ENCODE measurements around the gene HARS1.
"Not testable (repeated sequence)": the region's sequence is repeated elsewhere in the genome, so short reads cannot be mapped to it uniquely, and the experiment has no call there.

The HARS1 gene

DNA sequence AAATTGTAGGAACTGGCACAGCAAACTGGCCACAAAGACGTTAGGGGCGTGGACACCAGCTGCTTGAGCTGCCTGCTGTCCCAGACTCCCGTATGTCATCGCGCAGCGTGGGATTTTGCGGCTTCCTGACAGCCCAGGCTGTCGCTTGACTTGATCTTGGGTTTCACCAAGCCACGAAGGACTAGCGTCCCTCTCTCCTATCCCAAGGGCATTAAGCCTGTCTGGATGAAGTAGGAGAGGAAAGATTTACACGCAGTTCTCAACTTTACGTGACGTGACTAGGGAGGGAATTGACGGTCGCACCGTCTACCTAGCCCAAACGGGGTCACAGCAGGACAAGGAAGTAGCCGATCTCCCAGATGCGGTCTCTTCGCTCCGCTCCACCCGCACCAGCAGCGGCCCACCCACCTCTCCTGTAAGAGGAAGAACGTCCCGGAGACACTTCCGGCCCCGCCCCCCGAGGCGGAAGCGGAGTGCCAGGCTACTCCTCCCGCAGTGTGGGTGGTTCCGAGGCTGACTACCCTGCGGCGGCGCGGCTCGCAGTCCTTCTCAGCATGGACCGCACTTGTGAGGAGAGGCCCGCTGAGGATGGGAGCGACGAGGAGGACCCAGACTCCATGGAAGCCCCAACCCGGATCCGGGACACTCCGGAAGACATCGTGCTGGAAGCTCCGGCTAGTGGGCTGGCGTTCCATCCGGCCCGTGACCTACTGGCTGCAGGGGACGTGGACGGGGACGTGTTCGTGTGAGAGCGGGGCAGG is 26.6 kb downstream of the HARS1 start, which contains the start of gene WDR55:
Gene WDR55 (plus strand): TSS at position 546 of the 761 bp plus-strand sequence. CDS start 9 bp downstream, at position 555.
- TF ChIP-seq, protein P1, sequence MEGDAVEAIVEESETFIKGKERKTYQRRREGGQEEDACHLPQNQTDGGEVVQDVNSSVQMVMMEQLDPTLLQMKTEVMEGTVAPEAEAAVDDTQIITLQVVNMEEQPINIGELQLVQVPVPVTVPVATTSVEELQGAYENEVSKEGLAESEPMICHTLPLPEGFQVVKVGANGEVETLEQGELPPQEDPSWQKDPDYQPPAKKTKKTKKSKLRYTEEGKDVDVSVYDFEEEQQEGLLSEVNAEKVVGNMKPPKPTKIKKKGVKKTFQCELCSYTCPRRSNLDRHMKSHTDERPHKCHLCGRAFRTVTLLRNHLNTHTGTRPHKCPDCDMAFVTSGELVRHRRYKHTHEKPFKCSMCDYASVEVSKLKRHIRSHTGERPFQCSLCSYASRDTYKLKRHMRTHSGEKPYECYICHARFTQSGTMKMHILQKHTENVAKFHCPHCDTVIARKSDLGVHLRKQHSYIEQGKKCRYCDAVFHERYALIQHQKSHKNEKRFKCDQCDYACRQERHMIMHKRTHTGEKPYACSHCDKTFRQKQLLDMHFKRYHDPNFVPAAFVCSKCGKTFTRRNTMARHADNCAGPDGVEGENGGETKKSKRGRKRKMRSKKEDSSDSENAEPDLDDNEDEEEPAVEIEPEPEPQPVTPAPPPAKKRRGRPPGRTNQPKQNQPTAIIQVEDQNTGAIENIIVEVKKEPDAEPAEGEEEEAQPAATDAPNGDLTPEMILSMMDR (IDR thresholded peaks at IDR 0.05; ENCODE audit: low read depth, low read length) = no peak
- DNase-seq (ENCODE audit: low read depth in 2 of 2) = peak; percentile 91 to 93
- peak within 1 kb of the TSS; percentile 78 to 92 for H3K4me3 ChIP-seq (replicated peaks in 1 of 2; ENCODE audit: low read depth in 2 of 2, low read length in 2 of 2)

- peak overlapping the region; percentile 78 to 92 for H3K4me3 ChIP-seq (replicated peaks in 1 of 2; ENCODE audit: low read depth in 2 of 2, low read length in 2 of 2)
- TF ChIP-seq, protein P1 (IDR thresholded peaks at IDR 0.05; ENCODE audit: low read depth, low read length) = no peak
- DNase-seq (ENCODE audit: low read depth in 2 of 2) = no peak
Observed at GRCh38 chr5:140664030-140664358, 27.2 kb downstream of the HARS1 start.

GRCh38 chr5:140660371-140660770 is 30.8 kb downstream of the HARS1 start:
- DNase-seq (ENCODE audit: low read depth in 2 of 2); H3K4me3 ChIP-seq (replicated peaks in 1 of 2; ENCODE audit: low read depth in 2 of 2, low read length in 2 of 2): not testable (repeated sequence)

DNA sequence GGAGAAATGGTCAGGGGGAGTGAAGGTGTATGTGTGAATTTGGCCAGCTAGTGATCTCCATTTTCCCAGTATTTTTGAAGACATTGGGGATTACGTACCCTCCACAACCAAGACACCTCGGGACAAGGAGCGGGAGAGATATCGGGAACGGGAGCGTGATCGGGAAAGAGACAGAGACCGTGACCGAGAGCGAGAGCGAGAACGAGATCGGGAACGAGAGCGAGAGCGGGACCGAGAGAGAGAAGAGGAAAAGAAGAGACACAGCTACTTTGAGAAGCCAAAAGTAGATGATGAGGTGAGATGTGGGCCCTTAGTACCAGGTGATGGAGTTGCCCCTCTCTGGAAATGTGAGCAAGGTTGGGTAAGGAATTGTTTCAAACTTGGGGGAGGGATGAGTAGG is 32.3 kb downstream of the HARS1 start:
- TF ChIP-seq, protein P1 (IDR thresholded peaks at IDR 0.05; ENCODE audit: low read depth, low read length) = no peak
- no peak overlapping the region for H3K4me3 ChIP-seq (replicated peaks in 1 of 2; ENCODE audit: low read depth in 2 of 2, low read length in 2 of 2)
- no peak for DNase-seq (ENCODE audit: low read depth in 2 of 2)

DNA sequence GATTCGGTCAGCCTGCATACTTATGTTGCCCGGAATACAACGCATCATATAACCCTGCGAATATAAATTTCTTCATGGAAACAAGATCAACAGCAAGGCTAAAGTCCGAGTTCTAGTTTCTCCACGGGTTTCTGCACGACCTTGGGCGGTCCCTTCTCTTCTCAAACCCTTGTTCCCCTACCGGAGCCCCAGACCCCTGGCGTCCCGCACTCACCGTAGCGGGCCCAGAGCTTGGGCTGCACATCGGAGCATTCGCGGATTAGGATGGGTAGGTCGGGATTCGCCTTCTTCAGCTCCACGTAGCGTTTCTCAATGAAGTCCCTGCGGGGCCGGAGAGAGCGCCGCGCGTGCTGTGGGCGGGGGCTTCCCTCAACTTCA is 44.1 kb downstream of the HARS1 start:
- DNase-seq (ENCODE audit: low read depth in 2 of 2) = peak in 1 of 2 donors; percentile 7
- TF ChIP-seq, protein P1 (IDR thresholded peaks at IDR 0.05; ENCODE audit: low read depth, low read length) = no peak
- H3K4me3 ChIP-seq (replicated peaks in 1 of 2; ENCODE audit: low read depth in 2 of 2, low read length in 2 of 2) = peak overlapping the region; percentile 81 to 89

DNA sequence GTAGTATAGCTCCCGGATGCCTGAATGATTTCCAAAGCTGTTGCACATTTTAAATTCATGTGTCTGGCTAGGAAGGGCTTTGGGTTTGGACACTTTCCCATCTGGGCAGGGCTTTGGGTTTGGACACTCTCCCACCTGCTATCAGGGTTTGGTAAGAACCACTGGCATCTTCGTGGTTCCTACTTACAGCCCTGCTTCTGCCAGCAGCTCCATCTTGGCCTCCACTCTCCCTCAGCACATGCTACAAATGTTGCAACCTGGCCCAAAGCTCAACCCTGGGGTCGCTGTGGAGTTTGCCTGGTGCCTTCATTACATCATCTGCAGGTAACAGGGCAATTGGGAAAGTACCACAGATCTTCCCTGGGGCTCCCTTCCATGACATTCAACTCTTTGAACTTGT is 48.5 kb downstream of the HARS1 start:
- peak; percentile 6 to 90 for DNase-seq (ENCODE audit: low read depth in 2 of 2)
- H3K4me3 ChIP-seq (replicated peaks in 1 of 2; ENCODE audit: low read depth in 2 of 2, low read length in 2 of 2) = no peak overlapping the region
- TF ChIP-seq, protein P1 (IDR thresholded peaks at IDR 0.05; ENCODE audit: low read depth, low read length) = no peak

- no peak overlapping the region for H3K4me3 ChIP-seq (replicated peaks in 1 of 2; ENCODE audit: low read depth in 2 of 2, low read length in 2 of 2)
- no peak for DNase-seq (ENCODE audit: low read depth in 2 of 2)
- TF ChIP-seq, protein P1 (IDR thresholded peaks at IDR 0.05; ENCODE audit: low read depth, low read length) = no peak
Observed at GRCh38 chr5:140641716-140642115, 49.5 kb downstream of the HARS1 start.
